GM12874 (cell line): ENCODE data around the gene H3-3A.

Experiments
- CTCF ChIP-seq: IDR thresholded peaks from 2 replicates; pipeline ENCODE4 v1.5.1; 2011; ENCODE audit warnings: low read depth, mild to moderate bottlenecking, control low read depth, low read length, moderate library complexity; ENCODE audit not compliant: insufficient read depth

H3-3A gene

GRCh38 chr1:226085675-226086285, 23.3 kb downstream of the H3-3A start:
- no peak for TF ChIP-seq CTCF

GRCh38 chr1:226086776-226087175, 24.3 kb downstream of the H3-3A start:
- TF ChIP-seq CTCF: no peak

GRCh38 chr1:226091461-226091860, 28.9 kb downstream of the H3-3A start:
- TF ChIP-seq CTCF: no peak

- no peak for TF ChIP-seq CTCF
Measured at GRCh38 chr1:226092965-226093364, 30.4 kb downstream of the H3-3A start.

- no peak for TF ChIP-seq CTCF
Measured at GRCh38 chr1:226093621-226094020, 31.1 kb downstream of the H3-3A start.

- no peak for TF ChIP-seq CTCF
Measured at GRCh38 chr1:226094451-226094850, 31.9 kb downstream of the H3-3A start.

GRCh38 chr1:226095286-226095685, 32.8 kb downstream of the H3-3A start:
- no peak for TF ChIP-seq CTCF
